ENCODE results near the gene DPP9. TPM values are rescaled to one million over a fixed set of nuclear protein-coding genes. Genes with fewer than 3 reads are reported as not detected.

Gene DPP9
- polyA plus RNA-seq, 4 donors = 37.1 to 59.5 (median 43.3) TPM

- H3K27ac ChIP-seq (ENCODE audit: low read depth in 1 of 3, low read length in 2 of 3) = peak overlapping the region in 1 of 3 donors; percentile 53
- 1 to 3% (median 2%) methylated on average over 43 to 53 of the region's 53 CpGs for WGBS, 3 donors
- peaks cover 0 to 4% (median 0%) of the 10 kb centered on the region in 3 donors for H3K27me3 ChIP-seq (ENCODE audit: control insufficient read depth in 3 of 3, insufficient read depth in 3 of 3, low read length in 3 of 3)
- H3K9me3 ChIP-seq (ENCODE audit: control insufficient read depth in 2 of 2, insufficient read depth in 1 of 2, low read depth in 1 of 2, low read length in 1 of 2) = peaks cover 0 to 3% of the 10 kb centered on the region in 2 donors
- no peaks in the 10 kb centered on the region for H3K36me3 ChIP-seq (ENCODE audit: control insufficient read depth in 3 of 3, insufficient read depth in 2 of 3, low read depth in 1 of 3, low read length in 3 of 3)
- FAIRE-seq (no peak), DNase-seq (peak; percentile 94 to 99)
- peak overlapping the region in 2 of 3 donors; percentile 2 to 40 for H3K4me3 ChIP-seq (ENCODE audit: low read depth in 1 of 3, low read length in 3 of 3)
- H3K4me1 ChIP-seq (ENCODE audit: control insufficient read depth in 3 of 3, insufficient read depth in 2 of 3, low read depth in 1 of 3, low read length in 2 of 3) = peaks cover 0 to 17% (median 4%) of the 10 kb centered on the region in 3 donors
Observed at GRCh38 chr19:4759388-4760284, 36.0 kb upstream of the DPP9 start.

DNA sequence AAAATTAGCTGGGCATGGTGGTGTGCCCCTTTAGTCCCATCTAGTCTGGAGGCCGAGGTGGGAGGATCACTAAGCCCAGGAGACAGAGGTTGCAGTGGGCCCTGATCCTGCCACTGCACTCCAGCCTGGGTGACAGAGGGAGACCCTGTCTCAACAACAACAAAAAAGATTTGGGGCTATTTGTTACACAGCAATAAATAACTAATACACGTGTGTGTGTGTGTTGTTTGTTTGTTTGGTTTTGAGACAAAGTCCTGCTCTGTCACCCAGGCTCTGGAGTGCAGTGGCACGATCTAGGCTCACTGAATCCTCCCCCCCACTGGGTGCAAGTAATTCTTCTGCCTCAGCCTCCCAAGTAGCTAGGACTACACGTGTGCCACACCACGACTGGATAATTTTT lies 35.0 kb upstream of the DPP9 start:
- Histone ChIP-seq H3K27ac (ENCODE audit: low read depth in 1 of 3, low read length in 2 of 3) (no peak overlapping the region), H3K4me3 (ENCODE audit: low read depth in 1 of 3, low read length in 3 of 3) (no peak overlapping the region), H3K27me3 (ENCODE audit: control insufficient read depth in 3 of 3, insufficient read depth in 3 of 3, low read length in 3 of 3) (no peaks in the 10 kb centered on the region), H3K36me3 (ENCODE audit: control insufficient read depth in 3 of 3, insufficient read depth in 2 of 3, low read depth in 1 of 3, low read length in 3 of 3) (no peaks in the 10 kb centered on the region), H3K9me3 (ENCODE audit: control insufficient read depth in 2 of 2, insufficient read depth in 1 of 2, low read depth in 1 of 2, low read length in 1 of 2) (peaks cover 0 to 3% of the 10 kb centered on the region in 2 donors), H3K4me1 (ENCODE audit: control insufficient read depth in 3 of 3, insufficient read depth in 2 of 3, low read depth in 1 of 3, low read length in 2 of 3) (peaks cover 0 to 17% (median 4%) of the 10 kb centered on the region in 3 donors)
- no peak for DNase-seq
- WGBS, 3 donors = 73 to 75% (median 74%) methylated on average over 5 of the region's 5 CpGs
- FAIRE-seq = no peak

GRCh38 chr19:4758082-4758481 lies 34.4 kb upstream of the DPP9 start:
- Histone ChIP-seq H3K27ac (ENCODE audit: low read depth in 1 of 3, low read length in 2 of 3) (no peak overlapping the region), H3K27me3 (ENCODE audit: control insufficient read depth in 3 of 3, insufficient read depth in 3 of 3, low read length in 3 of 3) (no peaks in the 10 kb centered on the region), H3K9me3 (ENCODE audit: control insufficient read depth in 2 of 2, insufficient read depth in 1 of 2, low read depth in 1 of 2, low read length in 1 of 2) (peaks cover 0 to 3% of the 10 kb centered on the region in 2 donors), H3K4me3 (ENCODE audit: low read depth in 1 of 3, low read length in 3 of 3) (no peak overlapping the region), H3K4me1 (ENCODE audit: control insufficient read depth in 3 of 3, insufficient read depth in 2 of 3, low read depth in 1 of 3, low read length in 2 of 3) (peaks cover 0 to 17% (median 4%) of the 10 kb centered on the region in 3 donors), H3K36me3 (ENCODE audit: control insufficient read depth in 3 of 3, insufficient read depth in 2 of 3, low read depth in 1 of 3, low read length in 3 of 3) (no peaks in the 10 kb centered on the region)
- 77 to 86% (median 82%) methylated on average over 4 of the region's 4 CpGs for WGBS, 3 donors
- DNase-seq (no peak), FAIRE-seq (no peak)

DNA sequence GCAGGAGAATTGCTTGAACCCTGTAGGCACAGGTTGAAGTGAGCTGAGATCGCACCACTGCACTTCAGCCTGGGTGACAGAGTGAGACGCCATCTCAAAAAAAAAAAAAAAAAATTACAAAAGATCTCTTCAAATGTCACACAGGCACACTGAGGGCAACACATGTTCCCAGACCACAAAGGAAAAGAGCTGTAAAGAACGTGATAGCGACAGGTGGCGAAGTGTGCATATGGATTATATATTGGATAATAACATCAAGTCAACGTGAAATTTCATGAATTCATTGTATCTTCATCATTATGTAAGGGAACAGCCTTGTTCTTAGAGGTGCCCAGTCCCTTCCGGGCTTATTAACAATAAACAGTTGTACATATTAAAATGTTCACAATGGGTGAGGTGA lies 31.8 kb upstream of the DPP9 start:
- WGBS, 3 donors = 80 to 87% (median 82%) methylated on average over 7 of the region's 7 CpGs
- H3K9me3 ChIP-seq (ENCODE audit: control insufficient read depth in 2 of 2, insufficient read depth in 1 of 2, low read depth in 1 of 2, low read length in 1 of 2) = peaks cover 0 to 3% of the 10 kb centered on the region in 2 donors
- H3K36me3 ChIP-seq (ENCODE audit: control insufficient read depth in 3 of 3, insufficient read depth in 2 of 3, low read depth in 1 of 3, low read length in 3 of 3) = no peaks in the 10 kb centered on the region
- H3K27me3 ChIP-seq (ENCODE audit: control insufficient read depth in 3 of 3, insufficient read depth in 3 of 3, low read length in 3 of 3) = peaks cover 0 to 2% (median 0%) of the 10 kb centered on the region in 3 donors
- no peak overlapping the region for H3K4me3 ChIP-seq (ENCODE audit: low read depth in 1 of 3, low read length in 3 of 3)
- no peak for DNase-seq
- no peak for FAIRE-seq
- H3K27ac ChIP-seq (ENCODE audit: low read depth in 1 of 3, low read length in 2 of 3) = no peak overlapping the region
- peaks cover 0 to 12% (median 4%) of the 10 kb centered on the region in 3 donors for H3K4me1 ChIP-seq (ENCODE audit: control insufficient read depth in 3 of 3, insufficient read depth in 2 of 3, low read depth in 1 of 3, low read length in 2 of 3)

DNA sequence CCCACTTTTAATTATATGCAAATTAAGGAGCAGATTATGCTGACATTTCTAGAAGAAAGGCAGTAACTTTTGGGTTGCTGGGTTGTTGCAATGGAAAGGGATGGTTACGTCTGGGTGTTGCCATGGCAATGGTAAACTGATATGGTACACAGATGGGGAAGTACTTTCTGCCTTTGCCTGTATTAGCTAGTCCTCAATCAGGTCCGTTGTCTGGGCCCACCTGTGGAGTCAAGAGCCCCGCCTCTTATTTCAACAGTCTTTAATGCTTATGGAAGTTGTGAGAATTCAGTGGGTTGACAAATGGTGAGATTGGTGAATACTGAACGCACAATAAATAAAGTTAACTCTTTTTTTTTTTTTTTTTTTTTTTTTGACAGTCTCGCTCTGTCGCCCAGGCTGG lies 30.6 kb upstream of the DPP9 start:
- Histone ChIP-seq H3K27ac (ENCODE audit: low read depth in 1 of 3, low read length in 2 of 3) (no peak overlapping the region), H3K36me3 (ENCODE audit: control insufficient read depth in 3 of 3, insufficient read depth in 2 of 3, low read depth in 1 of 3, low read length in 3 of 3) (no peaks in the 10 kb centered on the region), H3K27me3 (ENCODE audit: control insufficient read depth in 3 of 3, insufficient read depth in 3 of 3, low read length in 3 of 3) (peaks cover 0 to 5% (median 0%) of the 10 kb centered on the region in 3 donors), H3K4me1 (ENCODE audit: control insufficient read depth in 3 of 3, insufficient read depth in 2 of 3, low read depth in 1 of 3, low read length in 2 of 3) (peaks cover 0 to 1% (median 0%) of the 10 kb centered on the region in 3 donors), H3K9me3 (ENCODE audit: control insufficient read depth in 2 of 2, insufficient read depth in 1 of 2, low read depth in 1 of 2, low read length in 1 of 2) (peaks cover 0 to 3% of the 10 kb centered on the region in 2 donors), H3K4me3 (ENCODE audit: low read depth in 1 of 3, low read length in 3 of 3) (no peak overlapping the region)
- DNase-seq = no peak
- FAIRE-seq = no peak
- 64 to 71% (median 67%) methylated on average over 4 to 6 of the region's 6 CpGs for WGBS, 3 donors

- FAIRE-seq (no peak), DNase-seq (no peak)
- H3K27ac ChIP-seq (ENCODE audit: low read depth in 1 of 3, low read length in 2 of 3) = no peak overlapping the region
- peaks cover 0 to 11% (median 7%) of the 10 kb centered on the region in 3 donors for H3K27me3 ChIP-seq (ENCODE audit: control insufficient read depth in 3 of 3, insufficient read depth in 3 of 3, low read length in 3 of 3)
- no peaks in the 10 kb centered on the region for H3K36me3 ChIP-seq (ENCODE audit: control insufficient read depth in 3 of 3, insufficient read depth in 2 of 3, low read depth in 1 of 3, low read length in 3 of 3)
- H3K4me1 ChIP-seq (ENCODE audit: control insufficient read depth in 3 of 3, insufficient read depth in 2 of 3, low read depth in 1 of 3, low read length in 2 of 3) = no peaks in the 10 kb centered on the region
- no peak overlapping the region for H3K4me3 ChIP-seq (ENCODE audit: low read depth in 1 of 3, low read length in 3 of 3)
- 68 to 74% (median 74%) methylated on average over 18 of the region's 18 CpGs for WGBS, 3 donors
- no peaks in the 10 kb centered on the region for H3K9me3 ChIP-seq (ENCODE audit: control insufficient read depth in 2 of 2, insufficient read depth in 1 of 2, low read depth in 1 of 2, low read length in 1 of 2)
Observed at GRCh38 chr19:4749870-4750590, 26.4 kb upstream of the DPP9 start.

GRCh38 chr19:4748589-4748988 lies 24.9 kb upstream of the DPP9 start:
- 31 to 45% (median 32%) methylated on average over 9 of the region's 9 CpGs for WGBS, 3 donors
- H3K27me3 ChIP-seq (ENCODE audit: control insufficient read depth in 3 of 3, insufficient read depth in 3 of 3, low read length in 3 of 3) = peaks cover 0 to 11% (median 7%) of the 10 kb centered on the region in 3 donors
- H3K4me1 ChIP-seq (ENCODE audit: control insufficient read depth in 3 of 3, insufficient read depth in 2 of 3, low read depth in 1 of 3, low read length in 2 of 3) = no peaks in the 10 kb centered on the region
- H3K9me3 ChIP-seq (ENCODE audit: control insufficient read depth in 2 of 2, insufficient read depth in 1 of 2, low read depth in 1 of 2, low read length in 1 of 2) = no peaks in the 10 kb centered on the region
- FAIRE-seq = no peak
- no peak overlapping the region for H3K4me3 ChIP-seq (ENCODE audit: low read depth in 1 of 3, low read length in 3 of 3)
- no peak for DNase-seq
- H3K36me3 ChIP-seq (ENCODE audit: control insufficient read depth in 3 of 3, insufficient read depth in 2 of 3, low read depth in 1 of 3, low read length in 3 of 3) = no peaks in the 10 kb centered on the region
- H3K27ac ChIP-seq (ENCODE audit: low read depth in 1 of 3, low read length in 2 of 3) = no peak overlapping the region

GRCh38 chr19:4748185-4748584 lies 24.5 kb upstream of the DPP9 start:
- H3K27me3 ChIP-seq (ENCODE audit: control insufficient read depth in 3 of 3, insufficient read depth in 3 of 3, low read length in 3 of 3) = peaks cover 0 to 11% (median 7%) of the 10 kb centered on the region in 3 donors
- no peaks in the 10 kb centered on the region for H3K36me3 ChIP-seq (ENCODE audit: control insufficient read depth in 3 of 3, insufficient read depth in 2 of 3, low read depth in 1 of 3, low read length in 3 of 3)
- H3K9me3 ChIP-seq (ENCODE audit: control insufficient read depth in 2 of 2, insufficient read depth in 1 of 2, low read depth in 1 of 2, low read length in 1 of 2) = no peaks in the 10 kb centered on the region
- DNase-seq (no peak), FAIRE-seq (no peak)
- H3K4me1 ChIP-seq (ENCODE audit: control insufficient read depth in 3 of 3, insufficient read depth in 2 of 3, low read depth in 1 of 3, low read length in 2 of 3) = no peaks in the 10 kb centered on the region
- H3K27ac ChIP-seq (ENCODE audit: low read depth in 1 of 3, low read length in 2 of 3) = no peak overlapping the region
- 42 to 44% (median 44%) methylated on average over 11 of the region's 11 CpGs for WGBS, 3 donors
- H3K4me3 ChIP-seq (ENCODE audit: low read depth in 1 of 3, low read length in 3 of 3) = no peak overlapping the region
